HG03139 (cell line): ENCODE measurements around the gene ELMO1.

ENCODE experiments used
- ATAC-seq: cut with Tn5 transposase; IDR thresholded peaks from one replicate; pipeline ENCODE4 v1.9.1; 2021; ENCODE audit not compliant: unreplicated experiment

The ELMO1 gene

GRCh38 chr7:36904101-36904500 lies 544.6 kb downstream of the ELMO1 start:
- no peak for ATAC-seq

GRCh38 chr7:36900988-36901710 lies 547.5 kb downstream of the ELMO1 start:
- ATAC-seq = no peak

DNA sequence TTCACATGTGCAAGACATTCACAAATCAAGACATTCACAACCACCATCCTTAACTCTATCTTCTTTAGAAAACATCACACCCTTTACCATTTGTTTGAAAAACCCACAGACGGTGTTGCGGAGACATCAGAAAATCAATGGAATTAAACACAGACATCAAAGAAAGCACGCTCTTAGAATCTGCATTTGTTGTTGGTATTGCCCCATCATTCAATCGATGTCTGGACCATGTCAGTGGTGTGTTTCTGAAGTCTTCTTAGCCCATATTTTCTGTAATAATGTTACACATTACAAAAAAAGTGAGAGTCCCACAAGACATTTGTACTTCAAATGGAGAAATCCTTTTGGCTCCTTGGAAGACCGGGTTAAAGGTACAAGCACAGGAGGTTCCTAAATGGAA lies 550.5 kb downstream of the ELMO1 start:
- no peak for ATAC-seq

- ATAC-seq = no peak
Measured at GRCh38 chr7:36896956-36897590, 551.6 kb downstream of the ELMO1 start.

DNA sequence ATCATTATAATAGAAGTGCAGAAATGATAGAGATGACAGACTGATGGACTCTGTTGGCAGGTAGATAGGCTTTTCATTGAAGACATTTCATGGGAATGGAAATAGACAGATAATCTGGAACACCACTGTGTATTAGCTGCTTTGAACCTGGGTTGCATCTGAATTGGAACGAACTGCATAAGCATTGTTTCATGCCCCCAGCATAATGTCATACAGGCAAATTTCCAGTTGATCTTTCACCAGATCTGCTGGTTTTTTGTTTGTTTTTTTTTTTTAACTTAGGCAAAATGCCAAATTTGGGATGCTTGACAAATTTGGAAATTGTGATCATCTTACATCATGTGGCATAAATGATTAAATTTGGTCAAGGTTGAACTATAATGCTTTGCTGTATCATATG lies 552.2 kb downstream of the ELMO1 start:
- ATAC-seq = no peak

DNA sequence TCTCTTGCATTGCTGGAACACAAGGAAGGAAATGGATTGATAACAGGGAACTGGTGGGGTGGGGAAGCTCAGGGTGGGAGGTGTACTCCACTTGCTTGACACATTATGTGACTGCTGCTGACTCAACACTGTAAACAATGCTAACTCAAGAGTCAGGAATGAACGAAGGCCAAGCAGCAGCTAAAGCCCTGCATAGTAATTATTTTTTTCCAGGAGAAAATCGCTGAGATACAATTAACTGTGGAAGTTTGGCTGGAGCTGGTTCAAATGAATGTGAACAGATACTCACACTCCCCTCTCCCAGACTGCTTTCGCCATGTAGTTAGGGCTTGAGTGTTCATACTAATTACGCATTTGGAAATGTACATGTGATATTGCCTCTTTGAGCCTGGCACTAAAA lies 553.5 kb downstream of the ELMO1 start:
- no peak for ATAC-seq

- ATAC-seq = no peak
Measured at GRCh38 chr7:36894190-36894589, 554.5 kb downstream of the ELMO1 start.

- no peak for ATAC-seq
Measured at GRCh38 chr7:36889182-36889581, 559.5 kb downstream of the ELMO1 start.

DNA sequence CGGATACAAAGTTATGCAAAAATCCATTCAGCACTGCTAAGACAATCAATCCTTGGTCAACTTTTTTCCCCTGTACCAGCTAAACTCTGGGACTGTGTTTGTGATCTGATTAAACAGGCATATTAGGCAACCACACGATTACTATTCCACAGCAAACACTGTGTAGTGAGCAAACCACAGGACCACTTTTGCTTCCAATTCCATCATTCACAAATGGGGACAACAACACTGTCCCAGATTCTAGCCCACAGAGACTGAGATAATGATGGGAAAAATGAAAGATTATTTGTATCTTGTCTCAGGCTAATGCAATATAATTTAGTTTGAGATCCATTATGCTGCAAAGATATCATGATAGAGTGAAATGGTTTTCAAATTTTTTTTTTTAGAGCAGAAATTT lies 560.7 kb downstream of the ELMO1 start:
- ATAC-seq = no peak

GRCh38 chr7:36887233-36887632 lies 561.4 kb downstream of the ELMO1 start:
- no peak for ATAC-seq

GRCh38 chr7:36884910-36885309 lies 563.8 kb downstream of the ELMO1 start:
- no peak for ATAC-seq

DNA sequence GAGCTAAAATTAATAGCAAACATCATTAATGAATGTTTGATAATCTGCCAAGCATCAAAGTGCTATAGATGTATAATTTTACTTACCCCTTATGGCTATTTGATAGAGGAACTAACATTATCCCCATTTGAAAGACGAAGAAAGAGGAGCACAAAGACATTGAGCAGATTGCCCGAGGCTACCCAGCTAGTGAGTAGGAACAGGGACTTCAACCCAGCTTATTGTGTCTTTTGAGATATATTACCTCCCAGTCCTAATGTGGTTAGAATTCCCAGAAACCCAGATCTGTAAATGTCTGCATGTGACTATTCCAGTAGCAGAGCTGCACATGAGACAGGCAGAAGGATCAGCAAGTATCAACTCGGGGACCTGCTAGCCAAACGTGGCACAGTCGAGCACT lies 564.3 kb downstream of the ELMO1 start:
- ATAC-seq = no peak

DNA sequence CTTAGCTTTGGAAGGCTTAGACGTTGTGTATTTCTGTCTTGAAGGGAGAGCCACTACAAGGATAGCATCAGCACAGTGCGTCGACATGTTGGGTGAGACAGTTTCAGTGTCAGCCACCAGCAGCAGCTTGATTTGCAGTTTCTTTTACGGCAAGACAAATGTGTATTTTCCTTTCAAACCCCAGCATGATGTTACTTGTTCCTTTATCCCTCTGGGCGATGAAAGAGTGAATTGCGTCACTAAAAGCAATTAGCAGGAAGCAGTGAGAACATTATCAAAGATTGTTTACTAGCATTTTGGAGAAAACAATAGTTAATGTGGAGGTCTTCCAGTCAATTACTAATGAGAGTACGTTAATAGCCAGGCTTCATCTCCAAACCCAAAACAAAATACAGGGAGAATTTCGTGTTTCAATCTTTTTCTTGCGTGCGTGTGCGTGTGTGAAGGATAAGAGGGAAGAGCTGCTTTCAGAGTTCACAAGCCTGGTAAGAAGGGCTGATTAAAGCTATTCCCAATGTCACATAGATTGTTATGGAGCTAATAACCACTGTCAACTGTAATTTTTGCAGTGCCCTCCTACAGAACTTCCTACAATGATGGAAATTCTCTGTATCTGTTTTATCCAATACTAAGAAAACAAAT lies 567.3 kb downstream of the ELMO1 start:
- ATAC-seq = no peak

DNA sequence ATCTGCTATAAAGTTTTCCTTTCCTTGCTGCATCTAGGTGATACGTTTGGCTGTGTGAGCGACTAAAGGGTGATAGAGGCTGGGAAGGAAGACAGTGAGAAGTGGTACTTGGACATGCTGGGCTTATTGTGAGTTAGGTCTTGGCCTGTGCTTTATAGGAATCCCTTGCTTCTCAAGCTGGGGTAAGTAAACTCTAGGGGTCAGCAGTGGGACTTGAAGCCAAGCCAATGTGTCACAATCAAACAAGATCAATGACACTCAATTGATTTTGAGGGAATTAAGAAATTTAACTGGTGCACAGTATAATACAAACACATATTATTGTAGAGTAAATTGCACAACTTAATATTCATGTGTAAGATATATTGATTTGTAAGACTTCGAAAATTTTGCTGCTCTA lies 568.6 kb downstream of the ELMO1 start:
- no peak for ATAC-seq

DNA sequence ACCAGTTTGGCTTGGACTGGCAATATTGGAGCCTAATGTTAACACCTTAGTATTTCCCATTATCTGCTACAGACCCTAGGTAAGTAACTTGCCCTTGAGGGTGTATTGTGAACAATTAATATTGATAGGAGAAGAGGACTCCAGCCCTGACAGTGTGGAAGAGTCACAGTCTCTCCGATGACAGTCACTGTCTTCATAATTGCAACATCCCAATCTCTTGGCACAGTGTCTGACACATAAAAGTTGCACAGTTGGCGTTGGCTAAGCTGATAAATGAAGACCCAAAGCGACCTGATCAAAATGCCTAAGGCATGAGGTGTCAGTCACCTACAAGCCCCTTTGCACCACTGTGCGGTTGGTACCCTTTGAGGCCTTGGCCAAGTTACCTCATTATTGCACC lies 569.6 kb downstream of the ELMO1 start:
- no peak for ATAC-seq

DNA sequence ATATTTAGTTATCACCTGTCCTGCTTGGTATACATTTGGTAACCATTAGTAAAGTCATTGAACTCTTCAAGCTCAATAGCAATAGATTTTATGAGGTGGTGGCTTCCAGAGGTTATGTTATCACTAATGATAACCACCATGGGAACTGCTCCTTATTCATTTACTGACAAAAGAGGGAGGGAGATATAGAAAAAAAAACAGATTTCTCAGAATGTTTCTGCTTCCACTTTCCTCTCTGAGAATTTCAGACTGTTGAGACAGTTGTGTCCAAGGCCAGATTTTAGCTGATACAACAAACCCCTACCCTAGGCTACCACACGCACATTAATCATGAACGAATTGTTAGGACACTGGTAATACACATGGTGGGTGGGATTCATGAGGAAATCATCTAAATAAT lies 570.4 kb downstream of the ELMO1 start:
- ATAC-seq = no peak

GRCh38 chr7:36875794-36876193 lies 572.9 kb downstream of the ELMO1 start:
- ATAC-seq = no peak

- no peak for ATAC-seq
Measured at GRCh38 chr7:36874041-36874440, 574.6 kb downstream of the ELMO1 start.

GRCh38 chr7:36871863-36872262 lies 576.8 kb downstream of the ELMO1 start:
- ATAC-seq = no peak

DNA sequence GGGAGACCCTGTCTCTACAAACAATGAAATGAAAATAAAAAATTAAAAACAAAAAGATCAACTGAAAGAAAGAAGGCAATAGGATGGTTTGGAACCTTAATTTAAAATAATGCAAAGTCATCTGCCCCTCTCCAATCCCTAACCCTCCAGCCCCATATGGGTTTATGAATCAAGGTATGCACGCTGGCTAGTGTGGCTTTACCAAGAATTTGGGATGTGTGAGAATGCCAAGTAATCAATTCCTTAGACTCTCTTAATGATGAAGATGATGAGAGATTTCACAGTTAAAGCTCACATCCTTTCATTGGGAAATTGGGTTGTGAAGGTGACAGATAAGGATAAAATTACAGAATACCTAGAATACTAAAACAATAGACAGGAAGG lies 577.3 kb downstream of the ELMO1 start:
- ATAC-seq = no peak

- no peak for ATAC-seq
Measured at GRCh38 chr7:36870625-36871354, 577.9 kb downstream of the ELMO1 start.
